IPS-15b (cell line): ENCODE measurements around the gene MED25.

Experiments
- H3K27me3 ChIP-seq: one replicate; pipeline ENCODE4 v1.6.1; 2013; ENCODE audit warnings: low read length; ENCODE audit not compliant: control insufficient read depth, insufficient read depth
- H3K36me3 ChIP-seq: one replicate; pipeline ENCODE4 v1.6.1; 2013; ENCODE audit warnings: low read length; ENCODE audit not compliant: control insufficient read depth, insufficient read depth
- H3K4me1 ChIP-seq: one replicate; pipeline ENCODE4 v1.6.1; 2013; ENCODE audit warnings: mild to moderate bottlenecking, low read length; ENCODE audit not compliant: control insufficient read depth, insufficient read depth
- H3K4me3 ChIP-seq: one replicate; pipeline ENCODE4 v1.5.1; 2013; ENCODE audit warnings: low read depth, low read length
- H3K9ac ChIP-seq: one replicate; pipeline ENCODE4 v1.6.1; 2013; ENCODE audit warnings: low read depth, mild to moderate bottlenecking, low read length
- H3K9me3 ChIP-seq: one replicate; pipeline ENCODE4 v1.6.1; 2013; ENCODE audit warnings: mild to moderate bottlenecking, low read length; ENCODE audit not compliant: control insufficient read depth, insufficient read depth

Gene MED25

GRCh38 chr19:49817964-49818648 is at the start of gene MED25:
Gene MED25, plus strand, starts transcription at chr19:49818289. Its CDS starts 53 bp downstream, at chr19:49818342.
- Histone ChIP-seq H3K4me1 (no peaks in the 10 kb centered on the region), H3K9ac (peak within 1 kb of the TSS; percentile 94), H3K9me3 (no peaks in the 10 kb centered on the region), H3K27me3 (no peaks in the 10 kb centered on the region), H3K4me3 (peak within 1 kb of the TSS; percentile 79), H3K36me3 (peaks cover 1% of the 10 kb centered on the region)

DNA sequence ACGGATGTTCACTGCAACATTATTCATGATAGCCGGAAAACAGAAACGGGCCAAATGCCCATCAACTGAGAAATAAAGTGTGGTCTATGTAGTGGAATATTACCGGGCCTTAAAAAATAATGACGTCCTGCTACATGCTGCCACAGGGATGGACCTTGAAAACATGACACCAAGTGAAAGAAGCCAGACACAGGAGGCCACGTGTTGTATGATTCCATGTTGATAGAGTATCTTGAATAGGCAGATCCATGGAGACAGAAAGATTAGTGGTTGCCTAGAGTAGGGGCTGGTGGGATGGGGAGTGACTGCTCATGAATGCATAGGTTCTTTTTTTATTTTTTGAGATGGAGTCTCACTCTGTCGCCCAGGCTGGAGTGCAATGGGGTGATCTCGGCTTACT is 47.6 kb upstream of the MED25 start:
- Histone ChIP-seq H3K9ac (no peak overlapping the region), H3K4me3 (no peak overlapping the region), H3K36me3 (no peaks in the 10 kb centered on the region), H3K27me3 (no peaks in the 10 kb centered on the region), H3K9me3 (no peaks in the 10 kb centered on the region), H3K4me1 (peaks cover 3% of the 10 kb centered on the region)

- Histone ChIP-seq H3K4me3 (no peak overlapping the region), H3K4me1 (peaks cover 3% of the 10 kb centered on the region), H3K36me3 (no peaks in the 10 kb centered on the region), H3K27me3 (no peaks in the 10 kb centered on the region), H3K9ac (no peak overlapping the region), H3K9me3 (no peaks in the 10 kb centered on the region)
Observed at GRCh38 chr19:49771674-49772139, 46.4 kb upstream of the MED25 start.

GRCh38 chr19:49772850-49773432 is 45.1 kb upstream of the MED25 start:
- Histone ChIP-seq H3K9ac (peak overlapping the region; percentile 12), H3K36me3 (no peaks in the 10 kb centered on the region), H3K27me3 (no peaks in the 10 kb centered on the region), H3K4me1 (no peaks in the 10 kb centered on the region), H3K4me3 (no peak overlapping the region), H3K9me3 (no peaks in the 10 kb centered on the region)

GRCh38 chr19:49773663-49774350 is 44.3 kb upstream of the MED25 start:
- no peaks in the 10 kb centered on the region for H3K36me3 ChIP-seq
- H3K9ac ChIP-seq, result no peak overlapping the region
- no peaks in the 10 kb centered on the region for H3K9me3 ChIP-seq
- no peaks in the 10 kb centered on the region for H3K4me1 ChIP-seq
- no peak overlapping the region for H3K4me3 ChIP-seq
- no peaks in the 10 kb centered on the region for H3K27me3 ChIP-seq

GRCh38 chr19:49774969-49775368 is 43.1 kb upstream of the MED25 start:
- H3K9ac ChIP-seq, result no peak overlapping the region
- no peaks in the 10 kb centered on the region for H3K36me3 ChIP-seq
- no peaks in the 10 kb centered on the region for H3K9me3 ChIP-seq
- H3K27me3 ChIP-seq, result no peaks in the 10 kb centered on the region
- no peaks in the 10 kb centered on the region for H3K4me1 ChIP-seq
- H3K4me3 ChIP-seq, result no peak overlapping the region

DNA sequence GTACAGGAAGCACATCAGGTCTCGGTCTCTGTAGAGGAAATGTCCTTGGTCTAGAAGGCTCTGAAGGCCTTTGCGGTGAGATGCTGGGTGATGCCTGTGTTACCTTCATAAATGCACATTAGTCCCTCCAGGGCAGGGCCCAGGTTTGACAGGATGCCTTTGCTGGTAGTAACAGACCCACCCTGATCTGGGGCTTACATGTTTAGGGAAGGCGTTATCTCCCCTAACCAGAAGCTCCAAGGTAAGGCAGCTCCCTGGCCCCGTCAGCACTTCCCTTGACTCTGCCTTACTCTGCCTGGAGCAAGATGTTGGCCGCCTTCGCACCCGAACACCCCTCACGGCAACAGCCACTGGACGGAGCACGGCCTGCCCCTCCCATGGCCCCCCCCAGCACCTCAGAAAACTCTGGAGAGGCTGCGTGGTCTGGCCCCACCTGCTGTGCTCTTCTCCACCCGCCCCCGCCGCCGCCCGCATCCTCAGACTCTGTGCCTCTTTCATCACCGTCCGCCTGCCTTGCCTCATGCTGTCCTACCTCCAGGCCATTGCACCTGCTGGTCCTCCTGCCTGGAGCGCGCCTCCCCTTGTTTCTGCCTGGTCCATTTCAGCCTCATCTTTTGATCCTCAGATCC is 42.2 kb upstream of the MED25 start:
- Histone ChIP-seq H3K4me1 (no peaks in the 10 kb centered on the region), H3K4me3 (no peak overlapping the region), H3K9me3 (no peaks in the 10 kb centered on the region), H3K9ac (no peak overlapping the region), H3K27me3 (no peaks in the 10 kb centered on the region), H3K36me3 (no peaks in the 10 kb centered on the region)

- Histone ChIP-seq H3K9ac (no peak overlapping the region), H3K4me1 (no peaks in the 10 kb centered on the region), H3K4me3 (no peak overlapping the region), H3K27me3 (no peaks in the 10 kb centered on the region), H3K36me3 (no peaks in the 10 kb centered on the region), H3K9me3 (no peaks in the 10 kb centered on the region)
Observed at GRCh38 chr19:49776371-49776764, 41.7 kb upstream of the MED25 start.

- H3K36me3 ChIP-seq, result peaks cover 11% of the 10 kb centered on the region
- H3K4me1 ChIP-seq, result no peaks in the 10 kb centered on the region
- no peak overlapping the region for H3K9ac ChIP-seq
- H3K4me3 ChIP-seq, result no peak overlapping the region
- H3K27me3 ChIP-seq, result no peaks in the 10 kb centered on the region
- no peaks in the 10 kb centered on the region for H3K9me3 ChIP-seq
Observed at GRCh38 chr19:49779731-49780555, 38.1 kb upstream of the MED25 start.

DNA sequence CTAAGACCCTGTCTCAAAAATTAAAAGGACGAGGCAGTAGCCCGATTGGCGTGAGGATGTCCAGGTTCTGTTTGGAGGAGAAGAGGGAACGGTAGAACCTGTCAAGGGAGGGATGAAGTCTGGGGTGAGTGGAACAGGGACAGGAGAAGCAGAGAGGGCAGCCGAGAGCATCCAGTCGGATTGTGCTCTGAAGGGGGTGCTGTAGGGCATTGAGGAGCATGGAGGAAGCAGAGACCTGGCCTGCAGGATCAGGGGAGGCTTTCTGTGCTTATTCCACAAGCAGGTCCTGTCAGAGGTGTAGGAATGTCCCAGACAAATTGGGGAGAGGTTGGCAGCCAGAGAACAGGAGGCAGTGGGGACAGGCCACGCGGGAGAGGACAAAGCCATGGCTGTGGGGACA is 37.2 kb upstream of the MED25 start:
- peak overlapping the region; percentile 32 for H3K9ac ChIP-seq
- H3K9me3 ChIP-seq, result no peaks in the 10 kb centered on the region
- peaks cover 11% of the 10 kb centered on the region for H3K36me3 ChIP-seq
- H3K4me1 ChIP-seq, result no peaks in the 10 kb centered on the region
- no peak overlapping the region for H3K4me3 ChIP-seq
- H3K27me3 ChIP-seq, result no peaks in the 10 kb centered on the region

DNA sequence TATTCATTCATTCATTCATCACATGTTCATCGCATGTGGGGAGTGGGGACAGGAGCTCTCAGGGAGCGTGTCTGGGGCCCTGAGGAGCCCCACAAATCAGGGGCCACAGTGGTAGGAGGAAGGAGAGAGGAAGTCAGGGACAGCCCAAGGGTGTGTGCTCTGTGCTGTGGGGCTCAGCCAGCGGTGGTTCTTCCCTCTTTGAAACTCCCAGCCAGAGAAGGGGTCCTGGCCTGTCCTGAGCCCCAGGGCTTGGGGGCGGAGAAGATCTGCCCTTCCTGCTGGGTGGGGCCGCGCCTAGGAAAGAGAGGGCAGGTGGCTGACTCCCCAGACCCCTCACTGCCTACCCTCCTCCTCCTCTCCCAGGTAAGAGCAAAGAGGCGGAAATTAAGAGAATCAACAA is 36.7 kb upstream of the MED25 start:
- H3K4me3 ChIP-seq, result no peak overlapping the region
- peaks cover 11% of the 10 kb centered on the region for H3K36me3 ChIP-seq
- peak overlapping the region; percentile 32 for H3K9ac ChIP-seq
- no peaks in the 10 kb centered on the region for H3K4me1 ChIP-seq
- no peaks in the 10 kb centered on the region for H3K27me3 ChIP-seq
- H3K9me3 ChIP-seq, result no peaks in the 10 kb centered on the region
